ENCODE measurements around the gene SLC12A6.
"Not testable (repeated sequence)": the region's sequence is repeated elsewhere in the genome, so short reads cannot be mapped to it uniquely, and the experiment has no call there.

Gene SLC12A6

GRCh38 chr15:34358948-34359347 is 21.4 kb upstream of the SLC12A6 start:
- H3K4me3 ChIP-seq (ENCODE audit: low read depth, low read length) = no peak overlapping the region
- ChIA-PET POLR2A (no interaction called here), CTCF (interaction anchor here (4.5 kb wide), 1 partner anchor 8 kb away, joined by 30 read pairs; the partner anchor contains the start of gene LPCAT4)
- no peak for DNase-seq (ENCODE audit: low read depth, low spot score)
- TF ChIP-seq CTCF (IDR thresholded peaks at IDR 0.05; ENCODE audit: insufficient read depth, low read length, missing control alignments) = no peak

- DNase-seq (ENCODE audit: low read depth, low spot score) = no peak
- no peak overlapping the region for H3K4me3 ChIP-seq (ENCODE audit: low read depth, low read length)
- no peak for TF ChIP-seq CTCF (IDR thresholded peaks at IDR 0.05; ENCODE audit: insufficient read depth, low read length, missing control alignments)
- ChIA-PET POLR2A (no interaction called here), CTCF (interaction anchor here (1.1 to 4.5 kb wide), 3 partner anchors 9 to 16 kb away, joined by 5 to 30 read pairs (median 7); partner anchors contain the start of genes LPCAT4, NOP10 and NUTM1)
These were observed 20.8 kb upstream of the SLC12A6 start for GRCh38 chr15:34358367-34358766.

- CTCF ChIA-PET = interaction anchor here (1.1 to 4.5 kb wide), 3 partner anchors 10 to 15 kb away, joined by 5 to 30 read pairs (median 7); partner anchors contain the start of genes LPCAT4, NOP10 and NUTM1
- no peak overlapping the region for H3K4me3 ChIP-seq (ENCODE audit: low read depth, low read length)
- no peak for TF ChIP-seq CTCF (IDR thresholded peaks at IDR 0.05; ENCODE audit: insufficient read depth, low read length, missing control alignments)
- POLR2A ChIA-PET = no interaction called here
- no peak for DNase-seq (ENCODE audit: low read depth, low spot score)
These were observed 20.1 kb upstream of the SLC12A6 start for GRCh38 chr15:34357653-34358052.

GRCh38 chr15:34355241-34355640 is 17.7 kb upstream of the SLC12A6 start:
- no peak for TF ChIP-seq CTCF (IDR thresholded peaks at IDR 0.05; ENCODE audit: insufficient read depth, low read length, missing control alignments)
- H3K4me3 ChIP-seq (ENCODE audit: low read depth, low read length) = no peak overlapping the region
- ChIA-PET CTCF (interaction anchor here (1.2 to 2.4 kb wide), 4 partner anchors 12 to 245 kb away, joined by 4 to 17 read pairs (median 6); partner anchors contain the start of genes KATNBL1, LPCAT4, NOP10 and NUTM1), POLR2A (no interaction called here)
- DNase-seq (ENCODE audit: low read depth, low spot score) = no peak

- ChIA-PET CTCF (interaction anchor here (1.2 to 2.4 kb wide), 5 partner anchors 9 to 244 kb away, joined by 4 to 17 read pairs (median 6); partner anchors contain the start of genes KATNBL1, LPCAT4, NOP10 and NUTM1), POLR2A (no interaction called here)
- H3K4me3 ChIP-seq (ENCODE audit: low read depth, low read length) = no peak overlapping the region
- TF ChIP-seq CTCF (IDR thresholded peaks at IDR 0.05; ENCODE audit: insufficient read depth, low read length, missing control alignments) = no peak
- no peak for DNase-seq (ENCODE audit: low read depth, low spot score)
These were observed 16.7 kb upstream of the SLC12A6 start for GRCh38 chr15:34354286-34354685.

GRCh38 chr15:34353627-34354026 is 16.0 kb upstream of the SLC12A6 start:
- POLR2A ChIA-PET = no interaction called here

GRCh38 chr15:34352996-34353395 is 15.4 kb upstream of the SLC12A6 start:
- H3K4me3 ChIP-seq (ENCODE audit: low read depth, low read length); DNase-seq (ENCODE audit: low read depth, low spot score); POLR2A ChIA-PET: not testable (repeated sequence)
- CTCF ChIA-PET = interaction anchor here (0.9 to 1.5 kb wide), 3 partner anchors 9 to 19 kb away, joined by 3 to 9 read pairs (median 4); partner anchors contain the start of gene LPCAT4

More at GRCh38 chr15:34353627-34354026, 16.0 kb upstream of the SLC12A6 start:
- CTCF ChIA-PET = interaction anchor here (0.9 to 2.4 kb wide), 4 partner anchors 9 to 18 kb away, joined by 3 to 17 read pairs (median 7); partner anchors contain the start of genes LPCAT4, NOP10 and NUTM1
- no peak for TF ChIP-seq CTCF (IDR thresholded peaks at IDR 0.05; ENCODE audit: insufficient read depth, low read length, missing control alignments)
- no peak overlapping the region for H3K4me3 ChIP-seq (ENCODE audit: low read depth, low read length)
- DNase-seq (ENCODE audit: low read depth, low spot score) = no peak

Data from AG04449 (cell line).